Trophoblast cell (in vitro differentiated cells and primary cell): ENCODE measurements around the gene NUP107.
A peak's percentile ranks its signal among the peaks of the same experiment; 100 is the strongest.

Experiments used
- DNase-seq, 2 donors: peaks; one replicate each; pipeline ENCODE4 v3.0.0-alpha.2; 2016
- H2AFZ ChIP-seq: 2 replicates; pipeline ENCODE4 v1.6.1; 2013; ENCODE audit warnings: low read length, moderate library complexity, mild to moderate bottlenecking; ENCODE audit not compliant: insufficient read depth, poor library complexity
- H2AK5ac ChIP-seq: 2 replicates; pipeline ENCODE4 v1.6.1; 2013; ENCODE audit warnings: mild to moderate bottlenecking, low read length
- H2BK120ac ChIP-seq: 2 replicates; pipeline ENCODE4 v1.6.1; 2013; ENCODE audit warnings: low read length, mild to moderate bottlenecking, moderate library complexity; ENCODE audit not compliant: insufficient read depth, poor library complexity
- H2BK12ac ChIP-seq: 2 replicates; pipeline ENCODE4 v1.6.1; 2013; ENCODE audit warnings: mild to moderate bottlenecking, low read length, moderate library complexity
- H2BK5ac ChIP-seq: 2 replicates; pipeline ENCODE4 v1.6.1; 2013; ENCODE audit warnings: low read length, low read depth, moderate library complexity, mild to moderate bottlenecking; ENCODE audit not compliant: poor library complexity
- H3K14ac ChIP-seq: 2 replicates; pipeline ENCODE4 v1.6.1; 2013; ENCODE audit warnings: mild to moderate bottlenecking, low read length
- H3K18ac ChIP-seq: 2 replicates; pipeline ENCODE4 v1.6.1; 2013; ENCODE audit warnings: mild to moderate bottlenecking, low read length
- H3K23ac ChIP-seq: 2 replicates; pipeline ENCODE4 v1.6.1; 2013; ENCODE audit warnings: low read length
- H3K27ac ChIP-seq: 2 replicates; pipeline ENCODE4 v1.5.1; 2013; ENCODE audit warnings: low read depth, mild to moderate bottlenecking, inconsistent platforms, low read length, moderate library complexity
- H3K27me3 ChIP-seq: 2 replicates; pipeline ENCODE4 v1.6.1; 2013; ENCODE audit warnings: inconsistent platforms, mild to moderate bottlenecking, low read length, moderate library complexity; ENCODE audit not compliant: insufficient read depth
- H3K36me3 ChIP-seq, 2 experiments: 1 replicate in 1 of 2; 2 replicates in 1 of 2; pipeline ENCODE4 v1.6.1; 2013; ENCODE audit warnings: low read length in 2 of 2, mild to moderate bottlenecking in 2 of 2, moderate library complexity in 1 of 2; ENCODE audit not compliant: insufficient read depth in 2 of 2, control insufficient read depth in 1 of 2
- H3K4ac ChIP-seq: 2 replicates; pipeline ENCODE4 v1.6.1; 2013; ENCODE audit warnings: low read depth, mild to moderate bottlenecking, low read length, moderate library complexity
- H3K4me1 ChIP-seq, 2 experiments: 1 replicate in 1 of 2; 2 replicates in 1 of 2; pipeline ENCODE4 v1.6.1; 2013; ENCODE audit warnings: low read length in 2 of 2, mild to moderate bottlenecking in 2 of 2, moderate library complexity in 1 of 2; ENCODE audit not compliant: insufficient read depth in 2 of 2, control insufficient read depth in 1 of 2
- H3K4me2 ChIP-seq: 2 replicates; pipeline ENCODE4 v1.6.1; 2013; ENCODE audit warnings: inconsistent platforms, mild to moderate bottlenecking, low read length, moderate library complexity
- H3K4me3 ChIP-seq: 2 replicates; pipeline ENCODE4 v1.5.1; 2013; ENCODE audit warnings: mild to moderate bottlenecking, low read depth, low read length, inconsistent platforms
- H3K79me1 ChIP-seq: one replicate; pipeline ENCODE4 v1.6.1; 2013; ENCODE audit warnings: low read length
- H3K79me2 ChIP-seq: 2 replicates; pipeline ENCODE4 v1.6.1; 2013; ENCODE audit warnings: low read length, mild to moderate bottlenecking; ENCODE audit not compliant: control insufficient read depth, insufficient read depth, poor library complexity
- H3K9ac ChIP-seq: 2 replicates; pipeline ENCODE4 v1.6.1; 2013; ENCODE audit warnings: mild to moderate bottlenecking, low read length
- H3K9me3 ChIP-seq: 2 replicates; pipeline ENCODE4 v1.6.1; 2013; ENCODE audit warnings: low read depth, mild to moderate bottlenecking, control low read depth, inconsistent platforms, low read length; ENCODE audit not compliant: insufficient read depth
- H4K12ac ChIP-seq: 2 replicates; pipeline ENCODE4 v1.6.1; 2013; ENCODE audit warnings: low read depth, mild to moderate bottlenecking, low read length, moderate library complexity
- H4K8ac ChIP-seq: 2 replicates; pipeline ENCODE4 v1.6.1; 2013; ENCODE audit warnings: low read depth, mild to moderate bottlenecking, low read length, moderate library complexity
- H4K91ac ChIP-seq: one replicate; pipeline ENCODE4 v1.6.1; 2013; ENCODE audit warnings: low read depth, mild to moderate bottlenecking, low read length, moderate library complexity
- WGBS: extraction: QIAGEN DNeasy Blood & Tissue Kit; methylation state at CpG from one replicate; pipeline ENCODE4 v1.1.7; 2013; ENCODE audit warnings: missing lambda C conversion rate; ENCODE audit not compliant: insufficient read length, insufficient coverage; ENCODE audit errors: extremely low coverage; 5-methylcytosine and 5-hydroxymethylcytosine counted together

The NUP107 gene

DNA sequence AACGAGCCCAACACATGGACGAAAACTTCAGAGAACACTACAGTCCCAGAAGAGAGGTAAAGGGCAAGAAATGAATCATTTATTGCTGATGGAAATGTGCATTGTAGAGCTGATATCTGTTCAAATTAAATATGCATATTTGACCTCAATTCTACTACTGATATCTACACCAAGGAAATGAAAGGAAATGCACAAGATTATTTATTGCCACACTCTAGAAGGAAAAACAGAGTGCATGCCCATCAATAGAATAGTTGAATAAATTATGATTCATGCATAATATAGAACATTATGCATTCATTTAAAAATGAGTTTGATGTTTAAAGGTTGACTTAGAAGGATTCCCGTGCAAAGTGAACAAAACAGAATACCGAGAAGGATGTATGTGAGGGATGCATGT lies 15.6 kb upstream of the NUP107 start:
- DNase-seq: no peak
- Histone ChIP-seq H2BK12ac (no peak overlapping the region), H3K9ac (no peak overlapping the region), H2BK5ac (no peak overlapping the region), H4K91ac (no peak overlapping the region), H3K23ac (no peak overlapping the region), H3K4me1 (peaks cover 0 to 2% of the 10 kb centered on the region in 2 experiments), H3K4me3 (no peak overlapping the region), H3K36me3 (no peaks in the 10 kb centered on the region), H3K27me3 (no peaks in the 10 kb centered on the region), H3K18ac (no peak overlapping the region), H3K4me2 (no peak overlapping the region), H3K4ac (no peak overlapping the region), H3K79me2 (no peaks in the 10 kb centered on the region), H2AFZ (no peak overlapping the region), H3K9me3 (no peaks in the 10 kb centered on the region), H3K14ac (no peak overlapping the region), H4K8ac (no peak overlapping the region), H2BK120ac (no peak overlapping the region), H3K79me1 (no peaks in the 10 kb centered on the region), H3K27ac (no peak overlapping the region), H4K12ac (no peak overlapping the region), H2AK5ac (no peak overlapping the region)
- no CpG with 5 or more reads among the region's 4 CpGs for WGBS

DNA sequence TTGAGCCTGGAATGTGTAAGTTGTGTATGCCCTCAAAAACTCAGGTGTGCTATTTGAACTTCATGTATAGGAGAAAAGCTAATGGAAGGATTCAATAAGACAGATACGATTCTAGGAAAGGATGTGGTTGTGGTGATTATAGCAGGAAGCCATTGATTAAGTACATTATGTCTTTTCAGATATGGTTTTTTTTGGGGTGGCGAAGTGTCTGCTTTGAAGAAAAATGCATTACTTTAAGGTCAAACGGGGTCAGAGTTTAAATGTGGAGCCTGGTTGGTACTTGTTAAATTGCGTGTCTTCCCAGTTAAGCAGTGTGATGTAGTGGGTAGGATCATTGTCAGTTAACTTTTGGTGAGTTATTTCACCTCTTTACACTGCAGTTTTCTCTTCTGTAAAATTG lies 13.0 kb upstream of the NUP107 start:
- Histone ChIP-seq H2BK120ac (no peak overlapping the region), H3K14ac (no peak overlapping the region), H3K23ac (no peak overlapping the region), H3K9ac (no peak overlapping the region), H3K4me3 (no peak overlapping the region), H3K27me3 (no peaks in the 10 kb centered on the region), H2BK12ac (no peak overlapping the region), H4K12ac (no peak overlapping the region), H3K4me2 (no peak overlapping the region), H4K91ac (no peak overlapping the region), H3K79me2 (no peaks in the 10 kb centered on the region), H3K27ac (no peak overlapping the region), H3K36me3 (no peaks in the 10 kb centered on the region), H3K4me1 (peaks cover 0 to 2% of the 10 kb centered on the region in 2 experiments), H3K4ac (no peak overlapping the region), H3K18ac (no peak overlapping the region), H3K9me3 (no peaks in the 10 kb centered on the region), H4K8ac (no peak overlapping the region), H3K79me1 (no peaks in the 10 kb centered on the region), H2AFZ (no peak overlapping the region), H2AK5ac (no peak overlapping the region), H2BK5ac (no peak overlapping the region)
- no CpG with 5 or more reads among the region's 4 CpGs for WGBS
- no peak for DNase-seq

DNA sequence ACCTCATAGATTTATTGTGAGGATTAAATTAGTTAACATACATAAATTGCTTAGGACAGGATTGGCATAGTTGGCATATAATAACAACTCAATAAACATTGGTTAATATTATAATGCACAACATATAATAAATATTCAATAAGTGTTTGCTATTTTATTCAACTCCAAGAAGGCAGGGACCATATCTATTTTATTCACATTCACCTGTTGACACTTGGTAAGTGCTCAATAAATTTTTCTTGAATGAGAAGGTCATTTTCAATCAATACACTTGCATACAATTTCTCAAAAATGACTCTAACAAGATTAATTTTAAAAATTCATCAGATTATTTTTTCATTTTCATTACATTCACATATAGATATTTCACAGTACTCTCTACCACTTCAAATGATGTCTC lies 12.4 kb upstream of the NUP107 start:
- no peak overlapping the region for H2BK5ac ChIP-seq
- no peak overlapping the region for H3K14ac ChIP-seq
- no peak overlapping the region for H3K23ac ChIP-seq
- no peaks in the 10 kb centered on the region for H3K79me2 ChIP-seq
- H3K18ac ChIP-seq: no peak overlapping the region
- H4K12ac ChIP-seq: no peak overlapping the region
- no peak overlapping the region for H4K8ac ChIP-seq
- no peaks in the 10 kb centered on the region for H3K79me1 ChIP-seq
- no peak overlapping the region for H3K4me3 ChIP-seq
- no peaks in the 10 kb centered on the region for H3K36me3 ChIP-seq
- H2BK12ac ChIP-seq: no peak overlapping the region
- DNase-seq: no peak
- H2AFZ ChIP-seq: no peak overlapping the region
- H4K91ac ChIP-seq: no peak overlapping the region
- H3K4me2 ChIP-seq: no peak overlapping the region
- no peak overlapping the region for H2BK120ac ChIP-seq
- H3K9ac ChIP-seq: no peak overlapping the region
- H3K27me3 ChIP-seq: no peaks in the 10 kb centered on the region
- peaks cover 0 to 2% of the 10 kb centered on the region in 2 experiments for H3K4me1 ChIP-seq
- no peak overlapping the region for H3K27ac ChIP-seq
- H2AK5ac ChIP-seq: no peak overlapping the region
- no peak overlapping the region for H3K4ac ChIP-seq
- no peaks in the 10 kb centered on the region for H3K9me3 ChIP-seq

DNA sequence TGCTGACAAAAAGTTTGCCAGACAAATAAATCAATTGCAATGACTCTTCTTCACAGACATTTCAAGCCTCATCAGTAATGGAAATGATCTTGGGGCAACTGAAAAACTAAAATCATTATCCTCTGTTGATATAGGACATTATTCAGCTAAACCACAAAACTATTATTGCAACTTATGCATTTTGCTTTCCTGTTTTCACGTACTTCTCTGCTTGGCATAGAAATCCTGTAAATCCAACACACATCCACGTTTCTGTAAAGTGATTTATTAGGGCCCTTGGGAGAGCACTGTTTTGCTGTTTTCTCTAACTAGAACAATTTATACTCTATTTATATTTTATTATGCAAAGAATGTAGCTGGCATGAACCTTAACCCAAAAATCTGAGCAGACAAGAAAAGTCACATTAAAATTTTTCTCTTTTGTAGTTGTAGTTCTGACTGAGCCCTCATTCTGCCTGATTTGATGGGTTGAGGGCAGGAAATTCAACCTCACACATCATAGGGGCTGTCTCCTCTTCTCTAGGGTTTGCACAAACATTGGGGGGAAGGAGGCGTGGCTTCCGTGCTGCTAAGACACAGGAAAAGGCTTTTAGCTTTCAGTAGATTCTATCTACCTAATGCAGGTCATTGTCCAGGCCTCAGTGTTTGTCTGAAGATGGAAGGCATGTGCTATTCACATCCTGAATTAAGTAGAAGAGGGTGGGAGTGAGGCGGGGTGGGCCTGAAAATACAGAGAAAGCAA lies 11.5 kb upstream of the NUP107 start:
- Histone ChIP-seq H3K4me3 (no peak overlapping the region), H2BK12ac (no peak overlapping the region), H2AK5ac (no peak overlapping the region), H3K79me1 (no peaks in the 10 kb centered on the region), H3K4me2 (no peak overlapping the region), H3K4me1 (peaks cover 0 to 2% of the 10 kb centered on the region in 2 experiments), H2BK120ac (no peak overlapping the region), H3K9me3 (no peaks in the 10 kb centered on the region), H3K9ac (no peak overlapping the region), H3K36me3 (no peaks in the 10 kb centered on the region), H3K14ac (no peak overlapping the region), H3K4ac (no peak overlapping the region), H3K27me3 (no peaks in the 10 kb centered on the region), H4K8ac (peak overlapping the region; percentile 54), H3K23ac (no peak overlapping the region), H3K79me2 (no peaks in the 10 kb centered on the region), H2AFZ (no peak overlapping the region), H3K27ac (no peak overlapping the region), H4K91ac (no peak overlapping the region), H3K18ac (no peak overlapping the region), H4K12ac (no peak overlapping the region), H2BK5ac (no peak overlapping the region)
- WGBS: no CpG with 5 or more reads among the region's 5 CpGs
- no peak for DNase-seq
